ENCODE data around the gene PDZRN4. TPM values are rescaled to one million over a fixed set of nuclear protein-coding genes. Genes with fewer than 3 reads are reported as not detected.
"Not testable (repeated sequence)": the region's sequence is repeated elsewhere in the genome, so short reads cannot be mapped to it uniquely, and the experiment has no call there.

Gene PDZRN4
- total and polyA plus RNA-seq, 9 donors, result 1.5 to 11.0 (median 4.1) TPM

GRCh38 chr12:41242603-41243002, 54.5 kb downstream of the PDZRN4 start:
- intact Hi-C loops (cut with DNase I), result no loop called here

GRCh38 chr12:41248391-41248790, 60.3 kb downstream of the PDZRN4 start:
- WGBS, 3 donors, result 90 to 93% (median 91%) methylated on average over 2 of the region's 2 CpGs
- H3K4me1 ChIP-seq (ENCODE audit: insufficient read depth), result no peaks in the 10 kb centered on the region
- intact Hi-C loops (cut with DNase I), result no loop called here
- no peaks in the 10 kb centered on the region for H3K36me3 ChIP-seq
- H3K4me3 ChIP-seq, result no peak overlapping the region
- no peaks in the 10 kb centered on the region for H3K9me3 ChIP-seq
- TF ChIP-seq EP300 (IDR thresholded peaks at IDR 0.05), result no peak
- TF ChIP-seq CTCF (IDR thresholded peaks at IDR 0.05), result no peak
- no peak for TF ChIP-seq POLR2A (IDR thresholded peaks at IDR 0.05)
- H3K27ac ChIP-seq, result no peak overlapping the region
- H3K27me3 ChIP-seq, result no peaks in the 10 kb centered on the region
- DNase-seq, result no peak

More at GRCh38 chr12:41242603-41243002, 54.5 kb downstream of the PDZRN4 start:
- no peaks in the 10 kb centered on the region for H3K36me3 ChIP-seq
- H3K27me3 ChIP-seq, result no peaks in the 10 kb centered on the region
- H3K9me3 ChIP-seq, result no peaks in the 10 kb centered on the region
- WGBS, 3 donors, result 0 to 17% (median 2%) methylated on average over 2 of the region's 2 CpGs
- TF ChIP-seq POLR2A (IDR thresholded peaks at IDR 0.05) (no peak), EP300 (IDR thresholded peaks at IDR 0.05) (no peak), CTCF (IDR thresholded peaks at IDR 0.05) (no peak)
- no peaks in the 10 kb centered on the region for H3K4me1 ChIP-seq (ENCODE audit: insufficient read depth)
- no peak for DNase-seq
- no peak overlapping the region for H3K27ac ChIP-seq
- H3K4me3 ChIP-seq, result no peak overlapping the region

GRCh38 chr12:41250748-41251147, 62.6 kb downstream of the PDZRN4 start:
- Histone ChIP-seq H3K36me3 (no peaks in the 10 kb centered on the region), H3K9me3 (no peaks in the 10 kb centered on the region), H3K4me1 (ENCODE audit: insufficient read depth) (no peaks in the 10 kb centered on the region), H3K4me3 (no peak overlapping the region), H3K27ac (no peak overlapping the region), H3K27me3 (no peaks in the 10 kb centered on the region)
- intact Hi-C loops (cut with DNase I), result no loop called here
- TF ChIP-seq EP300 (IDR thresholded peaks at IDR 0.05) (no peak), CTCF (IDR thresholded peaks at IDR 0.05) (no peak), POLR2A (IDR thresholded peaks at IDR 0.05) (no peak)
- DNase-seq, result peak in 1 of 5 donors; percentile 19
- 18 to 44% (median 22%) methylated on average over 2 of the region's 2 CpGs for WGBS, 3 donors

GRCh38 chr12:41254004-41254914, 66.1 kb downstream of the PDZRN4 start:
- Histone ChIP-seq H3K4me1 (ENCODE audit: insufficient read depth) (no peaks in the 10 kb centered on the region), H3K9me3 (no peaks in the 10 kb centered on the region), H3K27me3 (no peaks in the 10 kb centered on the region), H3K4me3 (no peak overlapping the region), H3K27ac (no peak overlapping the region), H3K36me3 (no peaks in the 10 kb centered on the region)
- 79 to 87% (median 85%) methylated on average over 4 of the region's 4 CpGs for WGBS, 3 donors
- intact Hi-C loops (cut with DNase I), result no loop called here
- TF ChIP-seq CTCF (IDR thresholded peaks at IDR 0.05), result no peak
- no peak for TF ChIP-seq EP300 (IDR thresholded peaks at IDR 0.05)
- TF ChIP-seq POLR2A (IDR thresholded peaks at IDR 0.05), result no peak
- DNase-seq, result no peak

GRCh38 chr12:41263196-41263595, 75.1 kb downstream of the PDZRN4 start:
- WGBS, 3 donors, result 56 to 60% (median 57%) methylated on average over 6 of the region's 6 CpGs
- not testable (repeated sequence) for H3K4me3 ChIP-seq; H3K4me1 ChIP-seq (ENCODE audit: insufficient read depth); H3K36me3 ChIP-seq; H3K27ac ChIP-seq; H3K9me3 ChIP-seq; DNase-seq; H3K27me3 ChIP-seq
- intact Hi-C loops (cut with DNase I), result loop anchor here in 1 of 4 donors (10.0 kb wide), 1 partner anchor 762 kb away; no protein-coding TSS in a partner anchor

Data from ovary (tissue), 9 donors.